GM19099 (cell line): ENCODE data around the gene EFS.

Experiments
- POLR2A ChIP-seq: IDR thresholded peaks from 3 replicates; pipeline ENCODE4 v1.6.1; 2011; ENCODE audit warnings: low read depth; ENCODE audit not compliant: insufficient read length; ENCODE audit errors: extremely low read depth

Gene EFS

DNA sequence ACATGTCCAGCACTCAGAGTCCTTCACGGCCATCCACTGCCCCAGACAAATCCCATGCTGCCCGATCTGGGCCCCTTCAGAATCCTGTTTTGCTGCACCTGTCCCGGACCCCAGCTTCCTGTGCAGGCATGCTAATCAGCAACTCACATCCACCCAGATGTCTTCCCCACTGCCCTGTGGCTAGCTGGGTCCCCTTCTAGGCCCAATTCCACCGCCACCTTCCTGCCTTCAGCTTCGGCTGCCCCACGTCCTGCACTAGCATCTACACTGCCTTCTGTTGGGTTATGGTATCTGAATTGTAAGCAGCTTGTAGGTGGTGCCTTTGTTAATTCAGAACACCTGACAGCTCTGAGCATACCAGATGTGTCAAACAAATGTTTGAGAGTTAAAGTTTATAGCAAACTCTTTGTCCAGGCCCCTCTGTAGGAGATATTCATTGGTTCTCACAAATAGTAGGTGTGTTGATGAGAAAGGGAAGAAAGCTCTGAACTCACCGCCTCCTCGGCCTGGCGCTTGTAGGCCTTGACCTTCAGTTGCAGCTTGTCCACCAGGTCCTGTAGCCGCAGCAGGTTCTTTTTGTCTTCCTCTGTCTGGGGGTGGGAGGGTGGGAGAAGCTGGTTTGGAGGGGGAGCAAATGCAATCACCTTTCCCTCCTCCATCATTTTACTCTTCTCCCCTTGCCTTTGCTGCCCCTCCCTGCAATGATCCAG, 17.9 kb upstream of the EFS start:
- TF ChIP-seq POLR2A = no peak

DNA sequence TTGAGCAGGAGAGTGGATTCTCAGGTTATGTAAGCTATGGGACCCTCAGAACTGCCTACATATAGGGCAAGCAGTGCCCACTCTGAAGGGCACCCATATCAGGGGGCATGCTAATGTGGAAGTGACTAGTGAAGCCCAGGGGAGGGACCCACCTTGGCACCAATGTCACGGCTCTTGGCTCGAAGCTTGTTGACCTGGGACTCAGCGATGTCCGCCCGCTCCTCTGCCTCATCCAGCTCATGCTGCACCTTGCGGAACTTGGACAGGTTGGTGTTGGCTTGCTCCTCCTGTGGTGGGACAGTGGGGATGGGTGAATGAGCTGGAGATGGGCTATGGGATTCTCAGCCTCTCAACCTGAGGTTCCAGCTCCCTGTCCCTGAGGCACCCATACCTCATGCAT, 17.3 kb upstream of the EFS start:
- no peak for TF ChIP-seq POLR2A

DNA sequence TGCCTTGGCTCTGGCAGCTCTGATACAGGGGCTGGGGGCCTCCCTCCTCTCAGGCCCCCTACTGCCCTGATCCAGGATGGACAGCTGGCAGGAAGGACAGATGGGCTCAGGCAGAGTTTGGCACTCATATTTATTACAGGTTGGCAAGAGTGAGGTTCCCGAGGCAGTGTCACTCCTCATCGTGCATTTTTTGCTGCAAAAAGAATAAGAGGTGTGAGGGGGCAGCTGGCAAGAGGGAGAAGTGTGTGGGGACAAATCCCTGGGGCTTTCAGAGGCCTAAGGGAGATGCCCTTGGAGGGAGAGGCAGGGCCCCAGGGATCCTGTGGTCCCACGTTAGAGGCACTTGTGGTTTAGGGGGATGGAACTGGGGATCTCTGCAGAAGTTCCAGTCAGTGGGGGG, 16.9 kb upstream of the EFS start:
- TF ChIP-seq POLR2A = no peak

DNA sequence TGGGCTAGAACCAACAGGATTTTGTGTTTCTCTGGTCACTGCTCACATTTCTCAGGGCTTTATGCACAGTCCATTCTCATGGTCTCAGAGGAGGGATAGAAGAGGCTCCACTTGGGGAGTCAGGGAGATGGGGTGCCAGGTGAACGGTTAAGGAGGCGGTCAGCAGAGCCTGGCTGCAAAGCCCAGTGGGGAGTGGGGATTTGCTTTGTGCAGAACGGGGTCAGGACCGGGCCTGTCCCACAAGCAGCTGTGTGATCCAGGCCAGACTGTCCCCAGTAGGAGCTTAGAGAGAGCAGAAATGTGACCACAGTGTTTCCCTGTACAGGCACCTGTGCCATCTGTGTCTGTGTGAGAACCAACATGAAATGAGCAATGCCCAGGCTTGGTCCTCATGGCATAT, 16.0 kb upstream of the EFS start:
- TF ChIP-seq POLR2A = no peak

- no peak for TF ChIP-seq POLR2A
Measured at GRCh38 chr14:23380197-23380914, 15.4 kb upstream of the EFS start.

- TF ChIP-seq POLR2A = no peak
Measured at GRCh38 chr14:23379366-23380196, 14.6 kb upstream of the EFS start.

DNA sequence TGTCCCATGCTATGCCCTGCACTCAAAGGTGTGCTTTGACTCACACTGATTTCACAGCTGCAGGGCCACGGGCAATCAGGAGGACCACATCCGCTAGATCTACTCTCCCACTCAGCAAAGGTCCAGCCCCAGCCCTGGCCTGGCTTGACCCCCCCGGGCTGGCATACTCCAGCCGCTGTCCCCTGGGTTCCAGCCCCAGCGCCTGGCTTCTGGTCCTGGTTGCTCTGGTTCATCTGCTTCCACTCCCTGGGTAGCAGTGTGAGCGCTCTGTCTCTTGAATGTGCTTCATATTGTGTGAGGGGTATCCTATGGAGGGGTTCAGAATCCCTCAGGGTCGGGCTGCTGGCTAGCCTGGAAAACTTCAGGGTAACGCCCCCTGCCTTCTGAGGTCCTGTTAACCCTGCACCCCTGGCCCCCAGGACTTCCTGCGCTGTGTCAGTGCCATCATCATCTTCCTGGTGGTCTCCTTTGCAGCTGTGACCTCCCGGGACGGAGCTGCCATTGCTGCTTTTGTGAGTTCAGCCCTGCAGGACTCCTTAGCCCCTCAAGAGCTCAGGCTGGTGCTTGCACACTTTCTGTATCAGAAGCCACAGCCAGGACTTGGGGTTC, 13.7 kb upstream of the EFS start:
- no peak for TF ChIP-seq POLR2A

- TF ChIP-seq POLR2A = no peak
Measured at GRCh38 chr14:23377573-23378563, 12.9 kb upstream of the EFS start.

- TF ChIP-seq POLR2A = no peak
Measured at GRCh38 chr14:23377198-23377550, 12.2 kb upstream of the EFS start.

DNA sequence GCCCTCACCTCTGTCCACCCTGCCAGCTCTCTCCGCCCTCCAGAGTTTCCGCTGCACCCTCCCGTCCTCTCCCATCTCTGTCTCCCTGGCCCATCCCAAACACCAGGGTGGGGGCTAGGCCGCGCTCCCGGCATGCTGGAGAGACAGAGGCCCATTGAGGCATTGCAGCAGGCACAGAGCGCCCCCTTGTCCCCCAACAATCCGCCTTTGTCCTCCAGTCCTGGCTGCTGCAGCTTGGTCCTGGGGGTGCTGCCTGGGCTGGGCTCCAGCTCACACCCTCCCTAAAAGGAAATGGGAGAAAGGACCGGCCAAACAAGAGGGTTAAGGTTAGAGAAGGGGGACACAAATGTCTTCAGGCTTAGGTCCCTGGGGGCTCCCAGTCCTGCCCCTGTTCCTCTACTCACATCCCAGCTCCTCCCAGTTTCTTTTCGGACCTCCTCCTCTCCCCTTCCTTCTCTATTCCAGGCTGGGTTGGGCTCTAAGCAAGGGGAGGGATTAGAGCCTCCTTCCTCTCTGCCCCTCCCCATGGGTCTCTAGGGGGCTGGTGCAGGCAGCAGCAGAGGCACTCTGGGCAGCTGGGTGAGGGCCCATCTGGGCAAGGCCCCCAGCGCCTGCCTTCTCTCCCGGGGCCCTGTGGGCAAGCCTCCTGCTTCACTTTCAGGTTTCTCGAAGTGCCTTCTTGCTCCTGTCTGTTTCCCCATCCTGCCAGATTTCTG, 11.7 kb upstream of the EFS start, which contains the start of gene CMTM5:
Gene CMTM5, plus strand, starts transcription at position 565 of the 716 bp plus-strand sequence. CDS start 206 bp downstream, outside the sequence.
- TF ChIP-seq POLR2A = no peak

DNA sequence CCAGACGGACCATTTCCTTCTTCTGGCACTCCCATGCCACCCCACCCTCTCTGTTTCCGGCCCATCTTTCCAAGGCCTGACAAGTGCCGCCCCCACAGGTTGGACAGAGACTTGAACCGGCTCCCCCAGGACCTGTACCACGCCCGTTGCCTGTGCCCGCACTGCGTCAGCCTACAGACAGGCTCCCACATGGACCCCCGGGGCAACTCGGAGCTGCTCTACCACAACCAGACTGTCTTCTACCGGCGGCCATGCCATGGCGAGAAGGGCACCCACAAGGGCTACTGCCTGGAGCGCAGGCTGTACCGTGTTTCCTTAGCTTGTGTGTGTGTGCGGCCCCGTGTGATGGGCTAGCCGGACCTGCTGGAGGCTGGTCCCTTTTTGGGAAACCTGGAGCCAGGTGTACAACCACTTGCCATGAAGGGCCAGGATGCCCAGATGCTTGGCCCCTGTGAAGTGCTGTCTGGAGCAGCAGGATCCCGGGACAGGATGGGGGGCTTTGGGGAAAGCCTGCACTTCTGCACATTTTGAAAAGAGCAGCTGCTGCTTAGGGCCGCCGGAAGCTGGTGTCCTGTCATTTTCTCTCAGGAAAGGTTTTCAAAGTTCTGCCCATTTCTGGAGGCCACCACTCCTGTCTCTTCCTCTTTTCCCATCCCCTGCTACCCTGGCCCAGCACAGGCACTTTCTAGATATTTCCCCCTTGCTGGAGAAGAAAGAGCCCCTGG, 10.7 kb upstream of the EFS start:
- no peak for TF ChIP-seq POLR2A

DNA sequence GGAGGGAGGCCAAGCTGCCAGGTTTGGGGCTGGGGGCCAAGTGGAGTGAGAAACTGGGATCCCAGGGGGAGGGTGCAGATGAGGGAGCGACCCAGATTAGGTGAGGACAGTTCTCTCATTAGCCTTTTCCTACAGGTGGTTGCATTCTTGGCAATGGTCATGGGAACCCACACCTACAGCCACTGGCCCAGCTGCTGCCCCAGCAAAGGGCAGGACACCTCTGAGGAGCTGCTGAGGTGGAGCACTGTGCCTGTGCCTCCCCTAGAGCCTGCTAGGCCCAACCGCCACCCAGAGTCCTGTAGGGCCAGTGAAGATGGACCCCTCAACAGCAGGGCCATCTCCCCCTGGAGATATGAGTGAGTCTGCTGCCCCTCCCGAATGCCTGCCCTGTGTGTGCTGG, 8.1 kb upstream of the EFS start:
- no peak for TF ChIP-seq POLR2A

DNA sequence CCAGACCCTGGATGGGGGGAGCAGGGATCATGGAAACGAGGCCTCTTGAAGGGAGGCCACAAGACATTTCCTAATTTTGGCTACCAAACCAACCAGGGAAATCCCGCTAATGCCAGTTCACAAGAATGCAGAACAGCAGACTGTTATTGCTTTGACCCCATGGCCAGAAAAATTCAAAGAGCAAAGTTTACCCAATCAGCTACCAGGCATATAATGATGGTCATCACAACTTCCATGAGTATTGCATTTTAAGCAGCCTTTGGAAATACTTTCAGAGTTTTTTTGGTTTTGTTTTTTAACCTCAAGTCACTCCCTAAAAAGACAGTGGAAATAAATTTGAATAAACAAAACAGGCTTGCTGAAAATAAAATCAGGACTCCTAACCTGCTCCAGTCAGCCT, 7.5 kb upstream of the EFS start, which contains the start of gene IL25:
Gene IL25, plus strand, starts transcription at position 301 of the 400 bp plus-strand sequence.
- no peak for TF ChIP-seq POLR2A
